H9 (cell line): ENCODE results near the gene MCF2L. TPM values are rescaled to one million over a fixed set of nuclear protein-coding genes. Genes with fewer than 3 reads are reported as not detected.
A peak's percentile ranks its signal among the peaks of the same experiment; 100 is the strongest.

Experiments used
- DNase-seq: peaks from one replicate; pipeline ENCODE4 v3.0.0-alpha.2; 2017
- H2AFZ ChIP-seq: one replicate; pipeline ENCODE4 v1.6.1; 2013; ENCODE audit warnings: mild to moderate bottlenecking, low read length, control low read depth, moderate library complexity
- H2AK5ac ChIP-seq: 2 replicates; pipeline ENCODE4 v1.6.1; 2013; ENCODE audit warnings: low read length, control low read depth, mixed read lengths; ENCODE audit not compliant: insufficient read length
- H2BK120ac ChIP-seq: one replicate; pipeline ENCODE4 v1.6.1; 2013; ENCODE audit warnings: low read depth, mild to moderate bottlenecking, low read length, control low read depth, inconsistent platforms; ENCODE audit not compliant: poor library complexity, severe bottlenecking
- H2BK12ac ChIP-seq: 2 replicates; pipeline ENCODE4 v1.6.1; 2013; ENCODE audit warnings: low read length, control low read depth, mixed read lengths, low read depth; ENCODE audit not compliant: insufficient read length
- H2BK15ac ChIP-seq: 2 replicates; pipeline ENCODE4 v1.6.1; 2013; ENCODE audit warnings: low read depth, low read length, control low read depth
- H2BK20ac ChIP-seq: one replicate; pipeline ENCODE4 v1.6.1; 2013; ENCODE audit warnings: low read depth, mild to moderate bottlenecking, low read length, control low read depth, inconsistent platforms; ENCODE audit not compliant: poor library complexity, severe bottlenecking
- H2BK5ac ChIP-seq: 2 replicates; pipeline ENCODE4 v1.6.1; 2013; ENCODE audit warnings: low read length, control low read depth, mixed read lengths; ENCODE audit not compliant: insufficient read length
- H3K14ac ChIP-seq: 2 replicates; pipeline ENCODE4 v1.6.1; 2013; ENCODE audit warnings: low read length, control low read depth; ENCODE audit not compliant: insufficient read depth
- H3K18ac ChIP-seq: 2 replicates; pipeline ENCODE4 v1.6.1; 2013; ENCODE audit warnings: low read depth, mild to moderate bottlenecking, mixed read lengths, low read length, control low read depth; ENCODE audit not compliant: insufficient read length
- H3K23ac ChIP-seq: 2 replicates; pipeline ENCODE4 v1.6.1; 2013; ENCODE audit warnings: low read length, control low read depth, mixed read lengths, low read depth; ENCODE audit not compliant: insufficient read length
- H3K23me2 ChIP-seq: 2 replicates; pipeline ENCODE4 v1.6.1; 2013; ENCODE audit warnings: low read depth, mild to moderate bottlenecking, mixed read lengths, low read length, control low read depth; ENCODE audit not compliant: insufficient read length, poor library complexity, severe bottlenecking
- H3K27ac ChIP-seq: 2 replicates; pipeline ENCODE4 v1.5.1; 2013; ENCODE audit warnings: low read length, control low read depth, mixed read lengths, low read depth; ENCODE audit not compliant: insufficient read length
- H3K27me3 ChIP-seq: 2 replicates; pipeline ENCODE4 v1.6.1; 2013; ENCODE audit warnings: low read length, control low read depth, inconsistent platforms; ENCODE audit not compliant: insufficient read depth
- H3K4ac ChIP-seq: 2 replicates; pipeline ENCODE4 v1.6.1; 2013; ENCODE audit warnings: low read depth, mild to moderate bottlenecking, control low read depth, inconsistent platforms, low read length, moderate library complexity
- H3K4me1 ChIP-seq: 2 replicates; pipeline ENCODE4 v1.6.1; 2013; ENCODE audit warnings: low read length, control low read depth, inconsistent platforms; ENCODE audit not compliant: insufficient read depth
- H3K4me2 ChIP-seq: 2 replicates; pipeline ENCODE4 v1.6.1; 2013; ENCODE audit warnings: low read length, control low read depth, mixed read lengths; ENCODE audit not compliant: insufficient read length, insufficient read depth
- H3K56ac ChIP-seq: 2 replicates; pipeline ENCODE4 v1.6.1; 2013; ENCODE audit warnings: low read depth, mild to moderate bottlenecking, mixed read lengths, low read length, control low read depth; ENCODE audit not compliant: insufficient read length
- H3K79me1 ChIP-seq: 2 replicates; pipeline ENCODE4 v1.6.1; 2013; ENCODE audit warnings: low read depth, mild to moderate bottlenecking, moderate library complexity, low read length, control low read depth, inconsistent platforms; ENCODE audit not compliant: insufficient read depth, poor library complexity, severe bottlenecking
- H3K79me2 ChIP-seq: 2 replicates; pipeline ENCODE4 v1.6.1; 2013; ENCODE audit warnings: low read length, control low read depth, inconsistent platforms; ENCODE audit not compliant: insufficient read depth
- H3K9ac ChIP-seq: 2 replicates; pipeline ENCODE4 v1.6.1; 2013; ENCODE audit warnings: low read length, control low read depth, mixed read lengths; ENCODE audit not compliant: insufficient read length; ENCODE audit errors: extremely low read depth
- H3K9me3 ChIP-seq: one replicate; pipeline ENCODE4 v1.6.1; 2013; ENCODE audit warnings: low read depth, low read length, inconsistent platforms; ENCODE audit not compliant: control insufficient read depth
- H3T11ph ChIP-seq: one replicate; pipeline ENCODE4 v1.6.1; 2013; ENCODE audit warnings: mild to moderate bottlenecking, low read length, control low read depth, inconsistent platforms
- H4K20me1 ChIP-seq: one replicate; pipeline ENCODE4 v1.6.1; 2013; ENCODE audit not compliant: control insufficient read depth, insufficient read length, insufficient read depth
- H4K5ac ChIP-seq: 2 replicates; pipeline ENCODE4 v1.6.1; 2013; ENCODE audit warnings: low read depth, mild to moderate bottlenecking, mixed read lengths, low read length, control low read depth; ENCODE audit not compliant: insufficient read length
- H4K8ac ChIP-seq: replicated peaks from 2 replicates; pipeline ENCODE4 v1.6.1; 2013; ENCODE audit warnings: low read length, control low read depth, mixed read lengths, low read depth; ENCODE audit not compliant: insufficient read length
- H4K91ac ChIP-seq: 2 replicates; pipeline ENCODE4 v1.6.1; 2013; ENCODE audit warnings: low read depth, mild to moderate bottlenecking, moderate library complexity, mixed read lengths, low read length, control low read depth; ENCODE audit not compliant: insufficient read length
- H3K27ac Mint-ChIP-seq, 3 experiments: 2 replicates in 2 of 3; 3 replicates in 1 of 3; pipeline ENCODE4 v1.8.0; 2020 to 2021; ENCODE audit warnings: mixed read lengths in 3 of 3, mild to moderate bottlenecking in 1 of 3, moderate library complexity in 1 of 3
- H3K27me3 Mint-ChIP-seq: 2 replicates; pipeline ENCODE4 v1.8.0; 2021; ENCODE audit warnings: low read depth, mild to moderate bottlenecking, moderate library complexity, mixed read lengths
- H3K36me3 Mint-ChIP-seq, 3 experiments: 2 replicates in 2 of 3; 3 replicates in 1 of 3; pipeline ENCODE4 v1.8.0; 2020 to 2021; ENCODE audit warnings: low read depth in 3 of 3, mixed read lengths in 3 of 3; ENCODE audit not compliant: insufficient read depth in 1 of 3
- H3K4me1 Mint-ChIP-seq, 2 experiments: 2 replicates each; pipeline ENCODE4 v1.8.0; 2020; ENCODE audit warnings: mixed read lengths in 2 of 2
- H3K4me3 Mint-ChIP-seq, 2 experiments: 2 replicates in 1 of 2; 3 replicates in 1 of 2; pipeline ENCODE4 v1.8.0; 2020 to 2021; ENCODE audit warnings: mild to moderate bottlenecking in 2 of 2, mixed read lengths in 2 of 2, moderate library complexity in 1 of 2
- H3K9me3 Mint-ChIP-seq, 2 experiments: 2 replicates in 1 of 2; 3 replicates in 1 of 2; pipeline ENCODE4 v1.8.0; 2020; ENCODE audit warnings: mild to moderate bottlenecking in 2 of 2, mixed read lengths in 2 of 2, moderate library complexity in 1 of 2
- CTCF ChIP-seq: fragments of 200-600 bp; sonication (generic); conservative IDR thresholded peaks from 3 replicates; pipeline ENCODE4 v1.8.0; 2021; ENCODE audit warnings: antibody characterized with exemption, mild to moderate bottlenecking
- WGBS: extraction: QIAGEN DNeasy Blood & Tissue Kit; methylation state at CpG from one replicate; pipeline ENCODE4 v1.1.7; 2013; ENCODE audit warnings: missing lambda C conversion rate, low lambda C conversion rate, mixed read lengths; ENCODE audit not compliant: insufficient read length; ENCODE audit errors: extremely low coverage; 5-methylcytosine and 5-hydroxymethylcytosine counted together
- total RNA-seq: library from RNA; stranded (reverse); gene quantifications from 2 replicates; pipeline ENCODE4 v1.2.1, GENCODE V29; 2021

Gene MCF2L
- total RNA-seq, 1 experiment from 2014 or later = 18.5 TPM

DNA sequence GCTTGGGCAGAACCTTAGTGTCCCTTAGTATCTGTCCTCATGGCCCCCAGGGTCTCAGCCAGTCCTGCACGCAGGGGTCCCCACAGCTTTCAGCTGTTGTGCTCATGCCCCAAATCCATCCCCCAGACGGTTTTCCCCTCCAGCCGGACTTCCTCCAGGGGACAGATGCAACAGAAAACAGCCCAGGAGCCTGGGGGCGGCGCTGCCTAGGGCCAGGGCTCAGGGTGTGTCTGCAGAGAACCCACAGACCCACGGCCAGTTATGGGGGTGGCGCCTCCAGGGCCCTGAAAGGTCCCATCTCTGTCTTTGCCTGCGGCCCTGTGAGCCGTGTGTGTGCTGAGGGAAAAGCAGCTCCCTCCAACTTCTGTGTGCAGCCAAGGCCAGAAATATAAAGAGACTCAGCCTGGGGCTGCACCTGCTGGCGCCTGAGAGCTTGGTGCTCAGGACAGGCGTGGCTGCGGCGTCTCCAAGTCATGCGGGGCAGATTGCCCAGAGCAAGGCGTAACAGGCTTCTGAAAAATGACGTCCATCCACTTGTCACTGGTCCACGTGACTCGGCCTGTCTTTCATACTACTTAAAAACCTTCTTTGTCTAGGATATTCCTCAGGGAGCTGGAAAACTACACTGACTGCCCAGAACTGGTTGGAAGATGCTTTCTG is 114.5 kb downstream of the MCF2L start:
- no peak overlapping the region for H2AFZ ChIP-seq
- H3K79me2 ChIP-seq = no peaks in the 10 kb centered on the region
- no peak overlapping the region for H2BK20ac ChIP-seq
- no peak overlapping the region for H2BK120ac ChIP-seq
- no peaks in the 10 kb centered on the region for H3K4me1 ChIP-seq
- no peaks in the 10 kb centered on the region for H4K20me1 ChIP-seq
- H3K4me2 ChIP-seq = no peak overlapping the region
- peaks cover 0 to 5% (median 3%) of the 10 kb centered on the region in 3 experiments; a peak in 2 of 7 replicates for H3K36me3 Mint-ChIP-seq
- no peaks in the 10 kb centered on the region for H3K9me3 Mint-ChIP-seq
- H3K23ac ChIP-seq = no peak overlapping the region
- H3K4ac ChIP-seq = no peak overlapping the region
- peak overlapping the region in 1 of 3 experiments; percentile 56; a peak in 1 of 7 replicates for H3K27ac Mint-ChIP-seq
- no peak overlapping the region for H2BK15ac ChIP-seq
- DNase-seq = no peak
- no peak overlapping the region for H3K4me3 Mint-ChIP-seq
- H4K91ac ChIP-seq = no peak overlapping the region
- H3K27me3 ChIP-seq = no peaks in the 10 kb centered on the region
- H4K8ac ChIP-seq = no peak overlapping the region
- H2BK12ac ChIP-seq = no peak overlapping the region
- no peak overlapping the region for H3K56ac ChIP-seq
- H3K4me1 Mint-ChIP-seq = no peaks in the 10 kb centered on the region
- no peak overlapping the region for H2BK5ac ChIP-seq
- no peak overlapping the region for H3T11ph ChIP-seq
- H3K9me3 ChIP-seq = no peaks in the 10 kb centered on the region
- H3K18ac ChIP-seq = no peak overlapping the region
- H3K14ac ChIP-seq = no peak overlapping the region
- no peak overlapping the region for H4K5ac ChIP-seq
- no CpG with 5 or more reads among the region's 18 CpGs for WGBS
- no peak overlapping the region for H3K27ac ChIP-seq
- no peaks in the 10 kb centered on the region for H3K27me3 Mint-ChIP-seq
- no peak overlapping the region for H3K9ac ChIP-seq
- no peak for TF ChIP-seq CTCF
- H2AK5ac ChIP-seq = no peak overlapping the region
- no peaks in the 10 kb centered on the region for H3K23me2 ChIP-seq
- no peaks in the 10 kb centered on the region for H3K79me1 ChIP-seq
